Measurements from ENCODE around the gene MPPED1. TPM values are rescaled to one million over a fixed set of nuclear protein-coding genes. Genes with fewer than 3 reads are reported as not detected.

The MPPED1 gene
- total RNA-seq, 1 donor from 2014 or later = not detected

GRCh38 chr22:43528601-43529360, 117.0 kb downstream of the MPPED1 start:
- H3K4me1 ChIP-seq (ENCODE audit: insufficient read depth, low read length) = no peaks in the 10 kb centered on the region
- no peak for TF ChIP-seq CTCF (IDR thresholded peaks at IDR 0.05; ENCODE audit: insufficient read depth, low read depth, low read length)
- TF ChIP-seq EZH2 (IDR thresholded peaks at IDR 0.05; ENCODE audit: insufficient read depth, low read length) = no peak
- Mint-ChIP-seq H3K36me3 (ENCODE audit: low read depth, unreplicated experiment) (no peaks in the 10 kb centered on the region), H3K4me3 (ENCODE audit: unreplicated experiment) (no peak overlapping the region), H3K4me1 (ENCODE audit: low read depth, unreplicated experiment) (no peaks in the 10 kb centered on the region), H3K27me3 (ENCODE audit: low read depth, unreplicated experiment) (peaks cover 43% of the 10 kb centered on the region), H3K27ac (ENCODE audit: unreplicated experiment) (no peak overlapping the region), H3K9me3 (ENCODE audit: unreplicated experiment) (no peaks in the 10 kb centered on the region)
- no peaks in the 10 kb centered on the region for H3K79me2 ChIP-seq (ENCODE audit: insufficient read depth, low read length)
- H3K4me3 ChIP-seq (ENCODE audit: insufficient read depth, low read depth, low read length) = no peak overlapping the region
- H3K4me2 ChIP-seq (ENCODE audit: low read length) = no peak overlapping the region
- H4K20me1 ChIP-seq (ENCODE audit: insufficient read depth, low read length) = no peaks in the 10 kb centered on the region
- H3K36me3 ChIP-seq (ENCODE audit: insufficient read depth, low read length) = no peaks in the 10 kb centered on the region
- FAIRE-seq (no peak), DNase-seq (ENCODE audit: low read depth) (no peak)
- no peaks in the 10 kb centered on the region for H3K27me3 ChIP-seq (ENCODE audit: insufficient read depth, low read length)
- no peak overlapping the region for H2AFZ ChIP-seq (ENCODE audit: low read depth, low read length)
- H3K9ac ChIP-seq (ENCODE audit: low read length) = no peak overlapping the region
- H3K27ac ChIP-seq (ENCODE audit: low read depth, low read length) = no peak overlapping the region
- H3K9me3 ChIP-seq (ENCODE audit: insufficient read depth, low read depth, low read length) = no peaks in the 10 kb centered on the region

GRCh38 chr22:43529461-43529860, 117.6 kb downstream of the MPPED1 start:
- no peaks in the 10 kb centered on the region for H3K36me3 Mint-ChIP-seq (ENCODE audit: low read depth, unreplicated experiment)
- H3K9ac ChIP-seq (ENCODE audit: low read length) = no peak overlapping the region
- no peak overlapping the region for H3K4me3 ChIP-seq (ENCODE audit: insufficient read depth, low read depth, low read length)
- no peaks in the 10 kb centered on the region for H3K79me2 ChIP-seq (ENCODE audit: insufficient read depth, low read length)
- peaks cover 42% of the 10 kb centered on the region for H3K27me3 Mint-ChIP-seq (ENCODE audit: low read depth, unreplicated experiment)
- no peaks in the 10 kb centered on the region for H3K4me1 ChIP-seq (ENCODE audit: insufficient read depth, low read length)
- no peaks in the 10 kb centered on the region for H4K20me1 ChIP-seq (ENCODE audit: insufficient read depth, low read length)
- no peak overlapping the region for H2AFZ ChIP-seq (ENCODE audit: low read depth, low read length)
- H3K4me1 Mint-ChIP-seq (ENCODE audit: low read depth, unreplicated experiment) = no peaks in the 10 kb centered on the region
- no peak for FAIRE-seq
- no peaks in the 10 kb centered on the region for H3K36me3 ChIP-seq (ENCODE audit: insufficient read depth, low read length)
- H3K27me3 ChIP-seq (ENCODE audit: insufficient read depth, low read length) = no peaks in the 10 kb centered on the region
- no peak overlapping the region for H3K4me3 Mint-ChIP-seq (ENCODE audit: unreplicated experiment)
- H3K9me3 ChIP-seq (ENCODE audit: insufficient read depth, low read depth, low read length) = no peaks in the 10 kb centered on the region
- H3K27ac Mint-ChIP-seq (ENCODE audit: unreplicated experiment) = no peak overlapping the region
- H3K27ac ChIP-seq (ENCODE audit: low read depth, low read length) = no peak overlapping the region
- no peak overlapping the region for H3K4me2 ChIP-seq (ENCODE audit: low read length)
- no peak for DNase-seq (ENCODE audit: low read depth)
- TF ChIP-seq CTCF (IDR thresholded peaks at IDR 0.05; ENCODE audit: insufficient read depth, low read depth, low read length) = no peak
- no peak for TF ChIP-seq EZH2 (IDR thresholded peaks at IDR 0.05; ENCODE audit: insufficient read depth, low read length)
- no peaks in the 10 kb centered on the region for H3K9me3 Mint-ChIP-seq (ENCODE audit: unreplicated experiment)

- FAIRE-seq (no peak), DNase-seq (ENCODE audit: low read depth) (no peak)
- Histone ChIP-seq H3K9me3 (ENCODE audit: insufficient read depth, low read depth, low read length) (no peaks in the 10 kb centered on the region), H3K4me3 (ENCODE audit: insufficient read depth, low read depth, low read length) (no peak overlapping the region), H3K4me2 (ENCODE audit: low read length) (no peak overlapping the region), H3K9ac (ENCODE audit: low read length) (no peak overlapping the region), H3K27ac (ENCODE audit: low read depth, low read length) (no peak overlapping the region), H4K20me1 (ENCODE audit: insufficient read depth, low read length) (no peaks in the 10 kb centered on the region), H3K27me3 (ENCODE audit: insufficient read depth, low read length) (no peaks in the 10 kb centered on the region), H3K4me1 (ENCODE audit: insufficient read depth, low read length) (no peaks in the 10 kb centered on the region), H3K79me2 (ENCODE audit: insufficient read depth, low read length) (no peaks in the 10 kb centered on the region), H3K36me3 (ENCODE audit: insufficient read depth, low read length) (no peaks in the 10 kb centered on the region), H2AFZ (ENCODE audit: low read depth, low read length) (no peak overlapping the region)
- no peaks in the 10 kb centered on the region for H3K36me3 Mint-ChIP-seq (ENCODE audit: low read depth, unreplicated experiment)
- peaks cover 44% of the 10 kb centered on the region for H3K27me3 Mint-ChIP-seq (ENCODE audit: low read depth, unreplicated experiment)
- H3K4me1 Mint-ChIP-seq (ENCODE audit: low read depth, unreplicated experiment) = no peaks in the 10 kb centered on the region
- H3K9me3 Mint-ChIP-seq (ENCODE audit: unreplicated experiment) = no peaks in the 10 kb centered on the region
- H3K27ac Mint-ChIP-seq (ENCODE audit: unreplicated experiment) = no peak overlapping the region
- TF ChIP-seq EZH2 (IDR thresholded peaks at IDR 0.05; ENCODE audit: insufficient read depth, low read length) (no peak), CTCF (IDR thresholded peaks at IDR 0.05; ENCODE audit: insufficient read depth, low read depth, low read length) (no peak)
- no peak overlapping the region for H3K4me3 Mint-ChIP-seq (ENCODE audit: unreplicated experiment)
These were observed 118.1 kb downstream of the MPPED1 start for GRCh38 chr22:43529934-43530333.

Measured in astrocyte (in vitro differentiated cells and primary cell).